ENCODE measurements around the gene DEK. TPM values are rescaled to one million over a fixed set of nuclear protein-coding genes. Genes with fewer than 3 reads are reported as not detected.
"Not testable (repeated sequence)": the region's sequence is repeated elsewhere in the genome, so short reads cannot be mapped to it uniquely, and the experiment has no call there.

DEK gene
- total RNA-seq, 1 donor from 2014 or later = 64.9 TPM

- H3K27me3 ChIP-seq = no peaks in the 10 kb centered on the region
- DNase-seq (peak; percentile 65), ATAC-seq (peak; percentile 93)
- no peaks in the 10 kb centered on the region for H3K9me3 ChIP-seq
- no peaks in the 10 kb centered on the region for H3K4me1 ChIP-seq
- H3K27ac ChIP-seq = no peak overlapping the region
- no peak overlapping the region for H3K4me3 ChIP-seq
- no peaks in the 10 kb centered on the region for H3K36me3 ChIP-seq
- intact Hi-C loops (cut with DNase I) = no loop called here
- TF ChIP-seq CTCF (IDR thresholded peaks at IDR 0.05) = no peak
Observed at GRCh38 chr6:18179770-18180356, 84.5 kb downstream of the DEK start.

GRCh38 chr6:18178960-18179615 lies 85.2 kb downstream of the DEK start:
- Histone ChIP-seq H3K9me3 (no peaks in the 10 kb centered on the region), H3K36me3 (no peaks in the 10 kb centered on the region), H3K4me1 (no peaks in the 10 kb centered on the region), H3K27me3 (no peaks in the 10 kb centered on the region), H3K4me3 (no peak overlapping the region), H3K27ac (peak overlapping the region; percentile 33)
- intact Hi-C loops (cut with DNase I) = no loop called here
- ATAC-seq (no peak), DNase-seq (no peak)
- TF ChIP-seq CTCF (IDR thresholded peaks at IDR 0.05) = no peak

GRCh38 chr6:18177286-18177965 lies 86.9 kb downstream of the DEK start:
- H3K9me3 ChIP-seq = no peaks in the 10 kb centered on the region
- no peak for TF ChIP-seq CTCF (IDR thresholded peaks at IDR 0.05)
- no peaks in the 10 kb centered on the region for H3K27me3 ChIP-seq
- H3K36me3 ChIP-seq = no peaks in the 10 kb centered on the region
- no peaks in the 10 kb centered on the region for H3K4me1 ChIP-seq
- DNase-seq = no peak
- H3K27ac ChIP-seq = no peak overlapping the region
- ATAC-seq = no peak
- intact Hi-C loops (cut with DNase I) = no loop called here
- no peak overlapping the region for H3K4me3 ChIP-seq

- H3K4me3 ChIP-seq; H3K9me3 ChIP-seq; DNase-seq; ATAC-seq; H3K4me1 ChIP-seq; H3K27ac ChIP-seq; intact Hi-C loops (cut with DNase I); H3K27me3 ChIP-seq; H3K36me3 ChIP-seq: not testable (repeated sequence)
Observed at GRCh38 chr6:18176198-18176597, 88.1 kb downstream of the DEK start.

Other genes with a start within 250 kb of the DEK start
- gene NHLRC1, start 141.9 kb downstream of the DEK start, total RNA-seq = 2.3 TPM
- 13.6 TPM for gene TPMT, start 109.5 kb downstream of the DEK start, total RNA-seq
- 19.6 TPM for gene KDM1B, start 109.1 kb downstream of the DEK start, total RNA-seq
- 82.4 TPM for gene RNF144B, start 122.8 kb upstream of the DEK start, total RNA-seq